HTERT RPE-1 (cell line): ENCODE data around the gene PDE8A.

Experiments used
- in situ Hi-C: fragments of 300-500 bp; cut with MboI; formaldehyde crosslinking; loops from 4 replicates; pipeline ENCODE4 v1.14.3; 2020; ENCODE audit warnings: low sequenced_read_pairs

The PDE8A gene

DNA sequence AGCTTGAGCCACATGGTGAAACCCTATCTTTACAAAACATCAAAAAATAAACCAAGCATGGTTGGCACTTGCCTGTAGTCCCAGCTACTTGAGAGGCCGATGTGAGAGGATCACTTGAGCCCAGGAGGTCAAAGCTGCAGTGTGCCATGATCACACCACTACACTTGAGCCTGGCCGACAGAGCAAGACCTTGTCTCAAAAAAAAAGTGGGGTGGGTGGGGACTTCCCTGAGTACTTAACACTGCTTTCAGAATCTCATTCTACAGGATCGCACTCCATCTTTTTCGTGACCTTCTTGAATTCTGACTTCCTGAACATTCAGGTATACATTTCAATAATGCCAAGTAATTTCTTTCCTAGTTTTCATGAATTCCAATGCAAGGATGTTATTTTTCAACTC is 91.3 kb downstream of the PDE8A start:
- in situ Hi-C loops, result no loop called here

GRCh38 chr15:85073556-85074194 is 92.0 kb downstream of the PDE8A start:
- in situ Hi-C loops, result no loop called here

- in situ Hi-C loops, result no loop called here
Observed at GRCh38 chr15:85086855-85087254, 105.2 kb downstream of the PDE8A start.

GRCh38 chr15:85088300-85088699 is 106.6 kb downstream of the PDE8A start:
- in situ Hi-C loops, result no loop called here

DNA sequence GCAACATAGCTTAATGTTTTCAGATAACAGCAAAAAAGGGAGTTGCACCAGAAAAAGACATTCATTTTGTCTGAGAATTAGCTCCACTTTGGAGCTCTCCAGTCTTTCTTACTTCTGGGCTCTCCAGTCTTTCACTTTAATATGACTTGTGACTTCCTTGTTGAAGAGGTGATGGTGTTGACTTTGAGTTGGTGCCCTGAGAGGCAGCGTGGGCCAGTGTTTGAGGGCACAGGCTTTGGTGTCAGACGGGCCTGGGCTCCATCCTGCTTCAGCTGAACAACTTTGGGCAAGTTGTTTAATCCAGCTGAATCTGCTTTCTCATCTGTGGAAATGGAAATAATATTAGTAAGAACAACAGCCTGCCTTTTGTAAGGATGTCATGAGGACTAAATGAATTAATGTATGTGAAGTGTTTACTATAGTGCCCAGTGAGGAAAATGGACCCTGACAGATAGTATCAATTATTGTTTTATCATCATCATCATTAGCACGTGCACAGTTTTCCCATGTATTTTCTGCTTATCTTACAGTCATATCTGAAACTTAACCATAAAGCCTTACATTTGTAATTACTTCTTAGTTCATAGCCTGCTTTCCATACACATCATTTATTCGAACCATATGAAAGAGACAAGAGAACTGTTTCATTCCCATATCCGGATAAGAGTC is 108.4 kb downstream of the PDE8A start:
- in situ Hi-C loops, result no loop called here

DNA sequence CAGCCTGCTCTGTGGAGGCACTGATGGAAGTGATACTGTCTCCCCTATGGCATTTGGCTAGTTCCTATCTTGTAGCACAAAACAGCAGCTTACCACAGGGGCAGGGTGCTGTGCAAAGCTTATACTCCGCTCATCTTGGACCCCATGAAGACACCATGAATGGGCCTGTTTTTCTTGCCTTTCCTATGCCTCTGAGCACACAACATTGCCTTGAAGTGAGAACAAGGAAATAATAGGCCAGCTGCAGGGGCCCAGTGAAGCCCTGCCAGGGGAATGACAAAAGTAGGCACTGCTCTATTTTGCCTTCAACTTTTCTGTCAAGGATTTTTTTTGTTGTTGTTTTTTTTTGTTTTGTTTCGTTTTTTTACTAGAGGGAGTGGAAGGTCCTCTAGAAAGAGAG is 110.3 kb downstream of the PDE8A start:
- in situ Hi-C loops, result no loop called here

GRCh38 chr15:85094685-85095084 is 113.0 kb downstream of the PDE8A start:
- in situ Hi-C loops, result no loop called here

DNA sequence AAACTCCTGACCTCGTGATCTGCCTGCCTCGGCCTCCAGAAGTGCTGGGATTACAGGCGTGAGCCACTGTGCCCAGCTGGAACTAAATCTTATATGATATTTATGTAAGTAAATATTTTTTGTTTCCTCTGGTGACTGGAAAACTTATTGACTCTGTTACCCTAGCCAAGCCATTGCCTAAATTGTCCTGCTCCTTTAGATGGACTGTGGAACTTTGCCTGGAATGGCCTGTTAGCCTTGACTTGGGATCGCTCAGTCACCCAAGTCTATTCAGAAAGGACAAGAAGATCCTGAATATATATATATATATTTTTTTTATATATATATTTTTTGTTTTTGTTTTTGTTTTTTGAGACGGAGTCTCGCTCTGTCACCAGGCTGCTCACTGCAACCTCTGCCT is 113.9 kb downstream of the PDE8A start:
- in situ Hi-C loops, result no loop called here

GRCh38 chr15:85097250-85097649 is 115.6 kb downstream of the PDE8A start:
- in situ Hi-C loops, result no loop called here

GRCh38 chr15:85097725-85098124 is 116.1 kb downstream of the PDE8A start:
- in situ Hi-C loops, result no loop called here

DNA sequence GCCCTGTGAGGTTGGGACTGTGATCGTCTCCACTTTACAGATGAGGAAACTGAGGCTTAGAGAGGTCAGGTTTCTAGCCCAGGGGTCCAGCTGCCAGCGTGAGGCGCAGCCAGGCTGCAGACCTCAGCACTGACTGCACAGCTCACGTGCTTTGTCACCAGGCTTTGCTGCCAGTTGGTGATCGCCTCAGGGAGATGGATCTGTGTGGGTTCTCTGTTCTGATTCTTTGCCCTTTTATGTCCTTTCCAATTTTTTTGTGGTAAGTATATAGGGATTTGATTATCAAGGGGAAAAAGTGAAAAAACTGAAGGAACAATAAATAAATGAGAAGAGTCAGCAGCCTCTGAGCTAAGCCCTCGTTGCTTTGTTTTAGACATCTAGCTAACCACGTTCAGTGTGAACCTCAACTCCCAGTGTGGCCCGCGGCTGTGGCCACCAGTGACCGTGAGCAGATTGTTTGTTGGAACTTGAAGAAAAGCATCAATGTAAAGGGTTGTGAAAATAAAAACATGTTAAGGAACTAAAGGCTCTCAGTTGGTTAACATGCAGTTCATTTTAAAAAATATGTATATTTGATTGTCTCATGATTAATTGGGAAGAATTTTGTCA is 117.6 kb downstream of the PDE8A start:
- in situ Hi-C loops, result no loop called here

DNA sequence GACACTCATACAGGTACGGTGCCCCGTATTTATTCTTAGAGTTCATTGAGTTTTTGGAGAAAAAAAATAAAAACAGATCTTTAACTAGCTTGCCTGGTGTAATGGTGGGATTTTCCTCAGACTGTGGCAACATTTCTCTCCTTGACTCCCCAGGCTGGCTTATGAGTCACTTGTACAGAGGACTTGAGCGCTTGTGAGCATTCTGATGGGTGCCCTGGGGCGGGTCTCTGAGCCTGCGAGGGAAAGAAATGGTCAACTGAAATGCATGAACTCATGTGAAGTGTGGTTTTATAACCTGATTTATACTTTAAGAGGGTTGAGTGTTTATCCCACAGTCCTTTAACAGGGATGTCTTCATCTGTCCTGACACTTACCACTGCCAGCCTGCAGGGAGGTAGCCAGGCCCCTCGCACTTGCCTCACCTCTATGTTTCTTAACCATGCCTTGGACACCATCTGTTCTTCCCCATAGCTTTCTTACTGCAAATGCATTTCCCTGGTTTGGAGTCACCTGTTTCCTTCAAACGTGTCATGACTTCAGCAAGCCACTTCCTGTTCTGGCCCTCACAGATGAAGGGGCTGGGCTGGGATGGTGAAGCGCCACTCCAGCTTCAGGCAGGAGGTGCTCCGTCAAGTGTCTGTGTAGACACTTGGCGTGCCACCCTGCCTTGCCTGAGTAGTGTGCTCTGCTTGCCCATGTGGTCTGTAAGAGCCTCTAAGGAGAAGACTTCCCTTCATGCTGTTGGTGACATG is 118.7 kb downstream of the PDE8A start:
- in situ Hi-C loops, result no loop called here

- in situ Hi-C loops, result no loop called here
Observed at GRCh38 chr15:85104584-85104983, 122.9 kb downstream of the PDE8A start.

- in situ Hi-C loops, result no loop called here
Observed at GRCh38 chr15:85108136-85108535, 126.5 kb downstream of the PDE8A start.

- in situ Hi-C loops, result no loop called here
Observed at GRCh38 chr15:85109333-85109732, 127.7 kb downstream of the PDE8A start.

DNA sequence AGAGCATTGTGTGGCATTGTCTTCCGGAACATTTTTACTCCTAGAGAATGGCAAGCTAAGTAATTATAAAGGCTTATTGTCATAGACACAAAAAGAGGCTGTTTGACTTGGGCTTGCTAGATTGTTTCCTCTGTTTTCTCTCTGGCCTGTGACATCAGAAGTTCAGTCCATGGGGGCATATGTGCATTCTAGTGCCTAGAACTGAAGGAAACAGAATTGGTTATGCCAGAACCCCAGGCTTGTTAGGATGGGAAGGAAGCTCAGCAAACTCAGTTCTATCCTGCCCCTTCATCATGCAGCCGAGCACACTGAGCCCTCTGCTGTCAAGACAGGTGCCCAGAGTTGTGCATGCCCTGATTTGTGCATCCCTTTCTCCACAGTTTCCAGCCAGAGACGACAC is 131.3 kb downstream of the PDE8A start:
- in situ Hi-C loops, result no loop called here

DNA sequence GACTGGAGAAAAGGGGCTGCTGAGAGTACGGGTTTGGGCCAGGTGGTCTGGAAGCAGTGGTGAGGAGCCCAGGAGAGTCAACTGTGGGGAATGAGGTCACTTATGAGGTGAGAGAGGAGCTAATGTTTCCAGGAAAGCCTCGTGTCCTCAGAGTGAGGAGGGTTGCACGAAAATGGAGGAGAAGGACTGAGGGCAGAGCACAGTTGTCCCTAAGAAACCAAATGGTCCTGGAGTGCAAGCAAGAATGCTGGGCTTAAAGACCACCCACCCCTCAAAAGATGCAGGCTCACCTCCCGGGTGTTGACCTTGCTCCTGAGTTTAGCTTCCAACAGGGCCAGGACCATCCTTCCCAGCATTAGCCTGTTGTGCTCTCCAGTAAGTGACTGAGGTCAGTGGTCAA is 133.2 kb downstream of the PDE8A start:
- in situ Hi-C loops, result no loop called here

GRCh38 chr15:85116066-85116465 is 134.4 kb downstream of the PDE8A start:
- in situ Hi-C loops, result no loop called here

GRCh38 chr15:85116494-85116893 is 134.8 kb downstream of the PDE8A start:
- in situ Hi-C loops, result no loop called here

DNA sequence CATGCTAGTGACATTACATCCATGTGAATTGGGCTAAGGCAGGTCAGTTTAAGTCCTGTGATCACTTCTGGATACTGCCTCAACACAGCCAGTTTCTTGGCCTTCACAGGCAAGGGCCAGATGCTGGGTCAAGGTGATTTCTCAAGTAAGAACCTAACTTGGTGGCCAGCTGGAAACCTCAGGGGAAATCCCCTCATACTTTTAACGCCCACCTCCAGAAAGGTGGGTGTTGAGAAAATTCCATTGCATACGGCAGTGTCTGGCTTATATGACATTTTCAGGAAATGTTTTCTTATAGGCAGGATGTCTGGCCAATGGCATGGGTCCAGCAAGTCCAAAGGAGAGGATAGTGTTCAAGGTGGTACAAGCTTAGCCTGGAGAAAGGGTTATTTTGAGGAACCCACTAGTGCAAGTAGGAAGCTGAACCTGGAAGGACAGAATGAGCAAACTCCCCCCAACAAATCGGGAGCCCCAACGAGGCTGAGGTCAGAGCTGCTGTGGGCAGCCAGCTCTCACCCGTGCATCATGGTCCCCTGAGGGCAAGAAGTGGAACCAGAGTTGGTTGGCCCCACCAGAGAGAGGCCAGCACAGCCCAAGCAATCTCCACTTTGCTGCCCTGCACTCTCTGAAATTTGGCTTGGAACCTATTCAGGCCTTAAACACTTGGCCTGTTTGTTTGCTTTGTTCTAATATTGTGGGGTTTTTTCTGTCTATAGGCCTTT is 135.4 kb downstream of the PDE8A start:
- in situ Hi-C loops, result no loop called here

DNA sequence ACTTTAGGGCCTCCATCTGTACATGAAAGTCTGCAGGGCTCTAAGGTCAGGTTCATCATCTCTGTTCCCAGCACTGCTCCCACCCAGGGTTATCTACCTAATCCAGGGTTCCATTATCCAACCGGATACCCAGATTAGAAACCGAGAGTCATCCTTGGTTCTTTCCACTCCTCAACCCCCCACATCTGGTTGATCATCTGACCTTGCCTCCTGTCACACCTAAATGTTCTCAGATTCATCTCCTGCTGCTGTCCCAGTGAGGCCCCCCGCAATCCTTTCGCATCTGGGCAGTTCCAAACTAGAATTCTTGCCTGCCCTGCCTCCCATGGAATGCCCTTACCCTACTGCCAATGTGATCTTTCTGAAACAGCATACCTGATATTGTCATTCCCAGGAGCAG is 136.5 kb downstream of the PDE8A start:
- in situ Hi-C loops, result no loop called here
